WERI-Rb-1 (cell line): ENCODE measurements around the gene ROBO2.

Source experiments
- DNase-seq: peaks from one replicate; pipeline ENCODE4 v3.0.0-alpha.2; 2020
- H3K27ac ChIP-seq: fragments of 250-450 bp; sonication (Bioruptor Pico); 2 replicates; pipeline ENCODE4 v1.5.1; 2020; ENCODE audit warnings: mild to moderate bottlenecking, moderate library complexity
- H3K27me3 ChIP-seq: fragments of 250-450 bp; sonication (Bioruptor Pico); 2 replicates; pipeline ENCODE4 v1.5.1; 2021; ENCODE audit warnings: mild to moderate bottlenecking, low read depth, moderate library complexity; ENCODE audit not compliant: insufficient read depth, severe bottlenecking
- H3K36me3 ChIP-seq: fragments of 250-450 bp; sonication (Bioruptor Pico); 2 replicates; pipeline ENCODE4 v1.5.1; 2020; ENCODE audit warnings: mild to moderate bottlenecking, moderate library complexity
- H3K4me3 ChIP-seq: 2 replicates; pipeline ENCODE4 v1.5.1; 2011; ENCODE audit warnings: low read depth, mild to moderate bottlenecking, control low read depth, low read length
- H3K9me3 ChIP-seq: fragments of 250-450 bp; sonication (Bioruptor Pico); 2 replicates; pipeline ENCODE4 v1.5.1; 2021; ENCODE audit warnings: mild to moderate bottlenecking, moderate library complexity; ENCODE audit not compliant: severe bottlenecking
- TF ChIP-seq, protein P1 (sequence below): IDR thresholded peaks from 2 replicates; pipeline ENCODE4 v1.5.1; 2011; ENCODE audit warnings: low read depth, mild to moderate bottlenecking, control low read depth, inconsistent platforms, low read length

ROBO2 gene

DNA sequence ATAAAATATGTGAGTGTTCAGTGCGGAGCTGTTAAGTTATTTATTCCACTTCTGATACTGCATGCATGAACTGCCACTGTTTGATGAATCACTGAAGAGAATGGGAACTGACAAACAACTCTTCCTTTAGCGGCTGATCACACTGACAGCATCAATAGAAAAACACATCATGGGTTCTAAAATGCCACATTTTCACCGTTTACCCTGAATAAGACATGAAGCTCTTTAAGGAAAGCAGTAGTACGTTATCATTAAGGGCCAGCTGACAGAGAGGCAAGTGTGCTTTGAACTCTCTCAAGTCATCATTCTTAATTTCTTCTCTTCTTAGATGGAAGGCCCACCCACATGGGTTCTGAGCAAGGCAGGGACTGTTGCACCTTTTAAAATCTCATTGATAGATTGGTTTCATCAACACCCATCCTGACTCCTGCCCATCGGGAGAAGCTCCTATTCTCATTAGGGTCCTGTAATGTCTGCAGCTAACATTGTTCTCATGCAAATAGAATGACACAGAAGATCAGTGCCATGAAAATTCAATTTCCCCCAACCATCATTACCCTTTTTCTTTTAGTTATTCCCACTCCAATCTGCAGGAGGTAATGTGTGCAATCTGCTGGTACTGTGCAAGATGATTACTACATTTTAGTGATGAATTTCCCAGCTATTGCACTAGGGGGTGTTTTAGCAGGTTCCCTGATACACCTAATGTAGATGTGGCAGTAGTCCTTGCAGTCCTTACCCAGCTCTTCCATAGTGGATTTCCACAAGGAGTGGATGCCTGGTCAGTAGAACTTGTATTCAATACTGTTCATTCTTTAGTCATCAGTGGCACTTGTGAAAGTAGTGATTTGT lies 119.1 kb downstream of the ROBO2 start:
- DNase-seq: no peak
- Histone ChIP-seq H3K4me3 (no peak overlapping the region), H3K36me3 (peaks cover 10% of the 10 kb centered on the region; the same call in 1 of the 2 replicates), H3K27ac (no peak overlapping the region), H3K27me3 (no peaks in the 10 kb centered on the region), H3K9me3 (no peaks in the 10 kb centered on the region)
- TF ChIP-seq, protein P1, sequence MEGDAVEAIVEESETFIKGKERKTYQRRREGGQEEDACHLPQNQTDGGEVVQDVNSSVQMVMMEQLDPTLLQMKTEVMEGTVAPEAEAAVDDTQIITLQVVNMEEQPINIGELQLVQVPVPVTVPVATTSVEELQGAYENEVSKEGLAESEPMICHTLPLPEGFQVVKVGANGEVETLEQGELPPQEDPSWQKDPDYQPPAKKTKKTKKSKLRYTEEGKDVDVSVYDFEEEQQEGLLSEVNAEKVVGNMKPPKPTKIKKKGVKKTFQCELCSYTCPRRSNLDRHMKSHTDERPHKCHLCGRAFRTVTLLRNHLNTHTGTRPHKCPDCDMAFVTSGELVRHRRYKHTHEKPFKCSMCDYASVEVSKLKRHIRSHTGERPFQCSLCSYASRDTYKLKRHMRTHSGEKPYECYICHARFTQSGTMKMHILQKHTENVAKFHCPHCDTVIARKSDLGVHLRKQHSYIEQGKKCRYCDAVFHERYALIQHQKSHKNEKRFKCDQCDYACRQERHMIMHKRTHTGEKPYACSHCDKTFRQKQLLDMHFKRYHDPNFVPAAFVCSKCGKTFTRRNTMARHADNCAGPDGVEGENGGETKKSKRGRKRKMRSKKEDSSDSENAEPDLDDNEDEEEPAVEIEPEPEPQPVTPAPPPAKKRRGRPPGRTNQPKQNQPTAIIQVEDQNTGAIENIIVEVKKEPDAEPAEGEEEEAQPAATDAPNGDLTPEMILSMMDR: peak; percentile 44

DNA sequence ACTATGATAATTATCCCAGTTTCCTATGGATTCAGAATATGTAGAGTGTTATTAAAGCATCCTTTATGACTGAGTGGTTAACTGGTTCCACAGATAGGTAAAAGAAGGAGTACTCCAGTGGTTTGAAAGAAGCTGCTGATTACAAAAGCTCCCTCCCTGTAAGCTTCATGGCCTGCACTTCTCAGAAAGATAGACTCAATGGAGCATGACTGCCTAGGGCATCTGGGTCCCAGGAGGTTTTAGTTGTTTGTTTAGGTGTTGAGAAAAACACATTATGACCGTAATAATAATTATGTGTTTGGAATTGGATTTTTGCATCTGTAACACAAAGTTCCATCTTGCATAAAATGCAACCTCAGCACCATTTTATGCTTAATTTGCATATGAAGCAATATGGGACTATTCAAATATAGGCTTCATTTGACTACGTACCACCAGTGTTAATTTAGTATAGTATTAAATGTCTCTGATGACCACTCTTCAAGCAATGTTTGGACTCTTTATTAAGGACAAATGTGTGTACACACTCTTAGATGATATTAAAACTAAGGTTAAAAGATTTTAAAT lies 121.1 kb downstream of the ROBO2 start:
- Histone ChIP-seq H3K27me3 (no peaks in the 10 kb centered on the region), H3K4me3 (no peak overlapping the region), H3K9me3 (no peaks in the 10 kb centered on the region), H3K27ac (no peak overlapping the region), H3K36me3 (peaks cover 5% of the 10 kb centered on the region; the same call in 1 of the 2 replicates)
- DNase-seq: no peak
- TF ChIP-seq, protein P1: no peak

DNA sequence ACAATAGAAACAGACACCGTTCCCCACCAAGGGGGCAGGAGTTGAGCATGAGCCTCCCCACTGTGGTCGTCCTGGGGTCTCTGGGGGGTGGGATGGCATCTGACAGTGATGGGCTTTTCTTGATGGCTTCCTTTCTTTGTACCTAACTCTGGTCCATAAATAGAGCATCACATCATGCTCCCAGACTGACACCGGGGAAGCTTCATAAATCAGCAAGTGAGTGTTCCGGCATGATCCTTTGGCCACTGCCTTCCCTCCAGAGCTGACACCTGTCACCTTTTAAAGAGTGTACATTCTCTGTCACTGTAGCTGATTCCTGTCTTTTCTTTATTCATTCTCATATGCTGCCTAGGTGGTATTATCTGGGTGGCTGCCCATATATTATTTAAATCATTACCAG lies 129.9 kb downstream of the ROBO2 start:
- TF ChIP-seq, protein P1: no peak
- peak; percentile 46 for DNase-seq
- Histone ChIP-seq H3K36me3 (peaks cover 3% of the 10 kb centered on the region), H3K9me3 (no peaks in the 10 kb centered on the region), H3K27ac (peak overlapping the region; percentile 24; the same call in 1 of the 2 replicates), H3K27me3 (no peaks in the 10 kb centered on the region), H3K4me3 (no peak overlapping the region)

DNA sequence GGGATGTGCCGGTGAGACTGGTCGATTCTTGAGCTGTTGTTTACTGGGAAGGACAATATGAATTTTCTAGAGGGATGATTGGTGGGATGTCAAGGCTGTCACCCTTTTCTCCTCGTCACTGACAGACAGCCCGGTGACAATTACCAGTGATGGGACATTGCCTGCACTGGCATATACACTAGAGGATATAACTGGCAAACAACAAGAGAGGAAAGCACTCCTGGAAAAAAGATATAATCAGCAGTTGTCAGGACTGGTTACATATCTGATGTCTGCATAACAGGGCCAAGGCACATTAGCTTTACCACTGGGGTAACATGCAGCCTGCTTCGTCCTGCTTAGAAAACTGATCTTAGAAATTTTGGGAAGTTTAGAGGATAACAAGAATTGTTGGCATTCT lies 131.1 kb downstream of the ROBO2 start:
- TF ChIP-seq, protein P1: no peak
- H3K36me3 ChIP-seq: peaks cover 3% of the 10 kb centered on the region
- no peak for DNase-seq
- H3K9me3 ChIP-seq: no peaks in the 10 kb centered on the region
- no peak overlapping the region for H3K4me3 ChIP-seq
- H3K27ac ChIP-seq: no peak overlapping the region
- H3K27me3 ChIP-seq: no peaks in the 10 kb centered on the region

DNA sequence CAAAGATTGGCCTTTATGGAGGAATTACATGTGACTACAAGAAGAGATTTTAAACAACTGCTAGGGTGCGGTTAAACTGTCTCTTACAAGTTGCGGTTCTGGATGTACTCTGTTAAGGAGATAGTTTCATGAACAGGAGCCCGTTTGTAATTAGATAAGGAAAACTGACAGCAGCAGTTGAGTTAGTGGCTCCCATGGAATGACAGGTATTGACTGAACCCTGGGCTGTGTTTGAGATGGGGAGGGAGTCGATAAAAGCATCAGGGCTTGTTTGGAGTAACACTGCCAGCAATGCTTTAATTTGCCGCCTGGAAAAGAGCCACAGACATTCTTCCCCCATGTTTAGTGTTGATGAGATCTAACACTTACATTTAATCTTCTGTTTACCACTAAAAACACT lies 139.9 kb downstream of the ROBO2 start:
- no peaks in the 10 kb centered on the region for H3K36me3 ChIP-seq
- H3K27me3 ChIP-seq: no peaks in the 10 kb centered on the region
- no peak overlapping the region for H3K27ac ChIP-seq
- no peaks in the 10 kb centered on the region for H3K9me3 ChIP-seq
- TF ChIP-seq, protein P1: no peak
- DNase-seq: no peak
- H3K4me3 ChIP-seq: no peak overlapping the region
